HCT116 (cell line): ENCODE data around the gene STRADA.

Experiments used
- CBX3 ChIP-seq: IDR thresholded peaks from 2 replicates; pipeline ENCODE4 v1.6.1; 2012; ENCODE audit warnings: low read depth
- CTCF ChIP-seq, 3 experiments: fragments of 200-600 bp in 1 of 3; sonication (generic) in 1 of 3; IDR thresholded peaks in 2 of 3; conservative IDR thresholded peaks in 1 of 3; 2 replicates each; pipeline ENCODE4 v1.5.1; 2012 to 2017; ENCODE audit warnings: low read depth in 2 of 3, low read length in 2 of 3, antibody characterized with exemption in 1 of 3, borderline replicate concordance in 1 of 3, control low read depth in 1 of 3, mild to moderate bottlenecking in 1 of 3, mixed read lengths in 1 of 3, mixed run types in 1 of 3, moderate library complexity in 1 of 3; ENCODE audit not compliant: insufficient read depth in 1 of 3
- EGR1 ChIP-seq: IDR thresholded peaks from 2 replicates; pipeline ENCODE4 v1.6.1; 2012; ENCODE audit warnings: low read depth
- EZH2 ChIP-seq: fragments of 200-600 bp; sonication (generic); IDR thresholded peaks from 2 replicates; pipeline ENCODE4 v1.6.1; 2017; ENCODE audit warnings: antibody characterized with exemption, mixed run types
- MAX ChIP-seq: IDR thresholded peaks from 2 replicates; pipeline ENCODE4 v1.6.1; 2012
- POLR2A ChIP-seq: IDR thresholded peaks from 2 replicates; pipeline ENCODE4 v1.7.0; 2011; ENCODE audit warnings: borderline replicate concordance; ENCODE audit not compliant: insufficient read depth, insufficient read length; ENCODE audit errors: extremely low read depth
- POLR2AphosphoS5 ChIP-seq: IDR thresholded peaks from 2 replicates; pipeline ENCODE4 v1.6.1; 2011; ENCODE audit warnings: mild to moderate bottlenecking, low read depth, low read length, moderate library complexity
- RAD21 ChIP-seq: IDR thresholded peaks from 2 replicates; pipeline ENCODE4 v1.6.1; 2012; ENCODE audit warnings: low read depth, mild to moderate bottlenecking
- SIN3A ChIP-seq: IDR thresholded peaks from 2 replicates; pipeline ENCODE4 v1.6.1; 2012; ENCODE audit warnings: low read depth
- SP1 ChIP-seq: IDR thresholded peaks from 2 replicates; pipeline ENCODE4 v1.6.1; 2012; ENCODE audit warnings: low read depth
- TF ChIP-seq, protein P1 (sequence below): IDR thresholded peaks from 2 replicates; pipeline ENCODE4 v1.6.1; 2012

DNA sequence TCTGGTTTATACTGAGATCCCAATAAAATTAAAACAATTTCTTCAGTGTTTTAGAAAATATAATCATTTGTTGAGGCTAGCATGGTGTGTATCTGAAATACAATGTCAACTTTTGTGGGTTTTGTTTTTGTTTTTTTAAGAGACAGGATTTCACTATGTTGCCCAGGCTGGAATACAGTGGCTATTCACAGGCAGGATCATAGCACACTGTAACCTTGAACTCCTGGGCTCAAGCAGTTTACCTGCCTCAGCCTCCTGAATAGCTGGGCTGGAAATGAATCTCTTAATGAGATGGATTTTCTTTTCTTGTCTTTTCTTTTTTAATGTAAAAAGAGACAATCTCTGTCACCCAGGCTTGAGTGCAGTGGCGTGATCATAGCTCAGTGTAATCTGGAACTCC lies 44.5 kb upstream of the STRADA start:
- TF ChIP-seq CTCF (IDR thresholded peaks at IDR 0.05 in 2 of 3, conservative IDR thresholded peaks at IDR 0.05 in 1 of 3; ENCODE audit: borderline replicate concordance in 1 of 3, insufficient read depth in 1 of 3, low read depth in 2 of 3, low read length in 2 of 3) = no peak
- TF ChIP-seq EZH2 = no peak
- TF ChIP-seq SIN3A = no peak
- TF ChIP-seq, protein P1, sequence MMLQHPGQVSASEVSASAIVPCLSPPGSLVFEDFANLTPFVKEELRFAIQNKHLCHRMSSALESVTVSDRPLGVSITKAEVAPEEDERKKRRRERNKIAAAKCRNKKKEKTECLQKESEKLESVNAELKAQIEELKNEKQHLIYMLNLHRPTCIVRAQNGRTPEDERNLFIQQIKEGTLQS = no peak
- TF ChIP-seq SP1 = no peak
- no peak for TF ChIP-seq POLR2AphosphoS5
- no peak for TF ChIP-seq EGR1
- TF ChIP-seq RAD21 = no peak
- TF ChIP-seq POLR2A = no peak
- no peak for TF ChIP-seq CBX3
- TF ChIP-seq MAX = no peak
